GM18499 (cell line): Measurements from ENCODE around the gene GNAS.
"Not testable (repeated sequence)": the region's sequence is repeated elsewhere in the genome, so short reads cannot be mapped to it uniquely, and the experiment has no call there.

ENCODE experiments used
- ATAC-seq: cut with Tn5 transposase; IDR thresholded peaks from one replicate; pipeline ENCODE4 v1.9.1; 2021; ENCODE audit warnings: moderate number of reproducible peaks; ENCODE audit not compliant: insufficient read depth, unreplicated experiment

Gene GNAS

GRCh38 chr20:58911309-58911708 is 58.8 kb downstream of the GNAS start:
- ATAC-seq = no peak

DNA sequence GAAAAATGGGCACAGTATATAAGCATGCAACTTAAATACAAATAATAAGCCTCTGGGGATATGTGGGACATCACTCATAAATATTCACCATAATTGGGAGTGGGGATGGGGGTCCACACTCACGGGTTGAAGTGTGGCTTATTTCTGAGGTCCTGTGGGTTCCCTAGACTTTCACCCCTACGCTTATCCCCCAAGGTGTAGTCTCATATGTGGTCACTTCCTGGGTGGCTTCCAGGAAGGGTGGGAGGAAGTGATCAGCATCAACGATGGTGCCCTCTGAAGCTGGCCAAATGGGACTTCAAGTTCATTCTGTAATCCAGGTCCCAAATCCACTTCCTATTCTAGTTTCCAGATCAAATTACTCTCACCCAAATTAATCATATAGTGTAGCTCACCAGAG is 59.5 kb downstream of the GNAS start:
- ATAC-seq = no peak

DNA sequence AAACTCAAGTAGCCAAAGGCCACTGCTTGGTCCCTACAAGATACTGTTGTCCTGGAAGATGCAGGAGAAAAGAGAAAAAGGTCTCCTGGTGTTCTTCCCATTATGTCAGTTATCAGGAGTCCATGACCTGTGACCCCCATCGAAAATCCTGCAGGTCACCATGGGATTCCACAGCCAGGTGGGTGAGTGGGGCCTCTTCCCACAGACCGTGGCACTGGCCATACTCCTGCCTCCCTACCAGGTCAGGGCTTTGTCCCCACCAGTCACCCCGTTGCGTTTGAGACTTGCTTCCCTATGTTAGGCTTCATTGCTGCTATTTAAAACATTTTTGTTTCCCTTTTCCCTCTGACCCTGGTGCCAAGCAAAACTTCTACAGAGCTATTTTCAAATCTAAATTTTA is 60.6 kb downstream of the GNAS start:
- ATAC-seq = no peak

DNA sequence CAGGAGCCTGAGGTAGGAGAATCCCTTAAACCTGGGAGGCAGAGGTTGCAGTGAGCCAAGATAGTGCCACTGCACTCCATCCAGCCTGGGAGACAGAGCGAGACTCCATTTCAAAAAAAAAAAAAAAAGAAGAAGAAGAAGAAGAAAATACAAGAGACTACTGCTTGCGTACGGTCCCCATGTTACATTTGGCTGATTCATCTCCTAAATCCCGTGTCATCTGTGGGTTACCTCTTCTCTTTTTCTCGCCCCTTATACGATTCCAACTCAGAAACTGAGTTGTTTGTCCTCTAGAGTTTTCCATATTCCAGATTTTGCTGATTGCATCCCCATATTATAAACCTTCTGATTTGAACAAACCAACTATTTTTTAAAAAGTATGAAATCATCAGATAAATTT is 66.1 kb downstream of the GNAS start:
- ATAC-seq = no peak

- ATAC-seq = no peak
Measured at GRCh38 chr20:58921564-58921963, 69.0 kb downstream of the GNAS start.

GRCh38 chr20:58922036-58922435 is 69.5 kb downstream of the GNAS start:
- no peak for ATAC-seq

DNA sequence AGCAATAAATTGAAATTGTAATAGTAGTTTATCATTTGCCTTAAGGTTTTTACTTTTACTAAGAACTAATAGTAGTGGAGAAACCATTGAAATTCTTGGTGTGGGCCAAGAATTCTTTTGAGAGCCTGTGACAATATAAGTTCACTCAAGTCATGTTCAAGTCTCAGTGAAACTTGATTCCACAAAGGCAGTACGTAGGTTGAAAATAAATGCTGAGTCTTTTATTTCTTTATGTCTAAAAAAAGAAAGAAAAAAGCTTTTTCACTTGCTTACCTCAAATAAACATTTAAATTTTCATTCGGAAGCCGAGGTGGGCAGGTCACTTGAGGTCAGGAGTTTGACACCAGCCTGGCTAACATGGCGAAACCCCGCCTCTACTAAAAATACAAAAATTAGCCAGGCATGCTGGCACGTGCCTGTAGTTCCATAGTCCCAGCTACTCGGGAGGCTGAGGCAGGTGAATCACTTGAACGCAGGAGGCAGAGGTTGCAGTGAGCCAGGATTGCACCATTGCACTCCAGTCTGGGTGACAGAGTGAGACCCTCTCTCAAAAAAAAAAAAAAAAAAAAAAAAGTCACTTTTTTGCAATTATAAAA is 70.7 kb downstream of the GNAS start:
- no peak for ATAC-seq

- no peak for ATAC-seq
Measured at GRCh38 chr20:58926802-58927489, 74.4 kb downstream of the GNAS start.

GRCh38 chr20:58927490-58928061 is 75.1 kb downstream of the GNAS start:
- ATAC-seq = no peak

GRCh38 chr20:58930496-58930895 is 78.0 kb downstream of the GNAS start:
- no peak for ATAC-seq

DNA sequence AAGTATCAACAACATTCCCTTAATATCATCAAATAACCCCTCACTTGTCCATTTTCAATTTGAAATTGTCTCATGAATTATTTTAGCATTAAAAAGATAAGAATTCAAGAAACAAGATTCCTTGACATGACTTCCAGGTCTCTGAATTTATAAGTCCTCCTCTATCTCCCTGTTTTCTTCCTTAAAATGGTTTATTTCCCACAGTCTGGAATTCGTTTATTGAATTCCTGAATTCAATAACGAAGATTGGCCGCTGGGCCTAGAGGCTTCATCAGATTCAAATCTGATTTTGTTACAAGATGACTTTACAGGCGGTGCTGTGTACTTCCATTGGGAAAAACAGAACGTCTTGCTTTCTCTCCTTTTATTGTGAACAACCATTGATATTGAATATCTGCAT is 79.7 kb downstream of the GNAS start:
- ATAC-seq = no peak

DNA sequence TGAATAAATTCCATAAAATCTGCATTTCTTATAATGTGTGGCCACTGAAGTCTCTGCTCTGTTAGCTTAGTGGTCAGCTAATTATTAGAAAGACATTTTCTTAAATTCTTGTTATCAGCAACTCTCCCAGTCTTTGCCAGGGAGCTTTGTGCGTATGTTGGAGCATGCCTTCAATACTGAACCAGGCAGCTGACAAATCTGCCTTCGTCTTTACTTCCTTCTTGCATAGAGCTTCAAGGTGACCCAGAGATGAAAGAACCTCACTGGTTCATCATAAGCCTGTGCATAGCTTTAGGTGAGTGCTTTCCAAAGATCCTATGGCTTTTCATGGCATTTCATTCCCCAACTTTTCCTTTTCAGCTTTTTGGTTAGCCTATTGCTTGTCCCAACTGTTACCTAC is 85.6 kb downstream of the GNAS start:
- ATAC-seq = no peak

- no peak for ATAC-seq
Measured at GRCh38 chr20:58938541-58938940, 86.0 kb downstream of the GNAS start.

DNA sequence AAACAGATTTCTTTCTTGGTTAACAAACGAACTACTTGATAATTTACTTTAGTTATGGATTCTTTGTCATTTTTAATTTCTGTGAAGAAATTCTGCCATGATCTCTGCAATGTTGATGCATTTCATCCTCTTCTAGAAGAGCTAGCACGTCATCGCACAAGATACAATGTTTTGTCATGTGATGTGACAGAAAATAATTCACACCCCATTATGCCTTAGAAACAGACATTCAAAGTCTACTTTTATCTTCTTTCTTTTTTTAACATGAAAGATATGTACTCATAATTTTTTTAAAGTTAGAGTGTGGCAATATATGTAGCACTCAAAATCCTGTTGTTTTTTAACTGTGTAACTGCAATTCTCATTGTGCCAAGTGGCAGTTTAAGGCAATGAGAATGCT is 89.0 kb downstream of the GNAS start:
- ATAC-seq = no peak

DNA sequence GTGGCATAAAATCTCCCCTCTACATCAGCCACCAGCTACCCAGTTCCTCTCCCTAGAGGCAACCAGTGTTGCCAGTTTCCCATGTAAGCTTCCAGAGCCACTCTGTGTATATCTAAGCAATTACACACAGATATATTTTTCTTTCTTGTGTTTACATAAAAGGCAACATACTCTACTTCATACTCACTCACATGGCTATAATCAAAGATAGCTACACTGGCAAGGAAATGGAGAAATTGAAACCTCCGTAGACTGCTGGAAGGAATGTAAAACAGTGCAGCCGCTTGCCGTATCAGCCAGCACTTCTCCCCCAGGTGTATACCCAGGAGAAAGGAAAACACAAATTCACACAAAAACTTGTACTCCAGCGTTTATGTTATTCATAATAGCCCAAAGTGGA is 90.0 kb downstream of the GNAS start:
- ATAC-seq = no peak

- no peak for ATAC-seq
Measured at GRCh38 chr20:58944610-58945009, 92.1 kb downstream of the GNAS start.

DNA sequence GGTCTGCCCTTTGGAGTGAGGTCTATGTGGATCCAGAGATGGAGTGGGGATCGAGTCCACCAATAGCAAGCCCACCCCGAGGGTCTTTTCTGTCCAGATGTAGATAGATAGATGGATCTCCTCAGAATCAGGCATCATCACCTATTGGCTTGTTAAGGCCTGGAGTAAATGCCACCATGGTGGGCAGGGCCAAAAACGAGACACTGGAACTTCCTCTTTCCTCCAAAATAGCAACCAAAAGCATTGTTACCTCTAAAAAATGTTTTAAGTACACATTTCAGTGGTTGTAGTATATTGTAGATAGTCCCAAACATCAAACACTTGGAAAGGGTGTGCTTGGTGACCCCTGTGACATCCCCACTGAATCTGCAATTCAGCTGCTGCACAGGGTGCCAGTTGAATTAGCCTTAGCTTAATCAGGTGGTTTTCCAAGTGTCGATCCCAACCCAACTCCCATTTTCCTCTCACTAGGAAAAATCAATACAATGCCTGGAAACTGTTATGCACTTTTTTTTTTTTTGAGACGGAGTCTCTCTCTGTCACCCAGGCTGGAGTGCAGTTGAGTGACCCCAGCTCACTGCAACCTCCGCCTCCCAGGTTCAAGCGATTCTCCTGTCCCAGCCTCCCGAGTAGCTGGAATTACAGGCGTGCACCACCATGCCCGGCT is 93.6 kb downstream of the GNAS start:
- no peak for ATAC-seq

DNA sequence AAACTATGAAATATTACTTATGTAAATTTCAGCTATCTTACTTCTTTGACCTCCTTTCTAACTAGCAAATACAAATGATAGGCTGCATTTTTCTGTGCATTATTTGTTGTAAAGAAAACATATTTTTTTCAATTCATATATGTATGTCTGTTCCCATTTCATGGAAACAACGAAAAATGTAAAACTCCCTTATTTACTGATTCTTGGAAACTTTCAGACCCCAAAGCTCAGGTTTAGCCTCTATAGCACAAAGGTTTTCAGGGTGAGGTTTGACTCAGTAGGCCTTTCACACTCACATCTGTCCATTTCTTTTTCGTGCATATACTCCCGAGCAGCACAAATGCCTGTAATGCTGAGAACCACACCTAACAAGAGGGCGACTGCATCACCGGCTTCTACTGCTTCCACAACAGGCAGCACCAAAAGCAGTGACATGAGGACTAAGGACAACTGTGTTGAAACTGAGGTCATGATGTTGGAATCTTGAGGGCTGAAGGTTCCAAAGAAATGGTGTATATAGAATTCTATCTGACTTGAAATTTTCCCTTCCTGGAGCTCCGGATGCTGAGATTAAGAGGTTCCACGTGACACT is 95.4 kb downstream of the GNAS start:
- not testable (repeated sequence) for ATAC-seq

- ATAC-seq = no peak
Measured at GRCh38 chr20:58950603-58951002, 98.1 kb downstream of the GNAS start.

- no peak for ATAC-seq
Measured at GRCh38 chr20:58953050-58953449, 100.5 kb downstream of the GNAS start.

DNA sequence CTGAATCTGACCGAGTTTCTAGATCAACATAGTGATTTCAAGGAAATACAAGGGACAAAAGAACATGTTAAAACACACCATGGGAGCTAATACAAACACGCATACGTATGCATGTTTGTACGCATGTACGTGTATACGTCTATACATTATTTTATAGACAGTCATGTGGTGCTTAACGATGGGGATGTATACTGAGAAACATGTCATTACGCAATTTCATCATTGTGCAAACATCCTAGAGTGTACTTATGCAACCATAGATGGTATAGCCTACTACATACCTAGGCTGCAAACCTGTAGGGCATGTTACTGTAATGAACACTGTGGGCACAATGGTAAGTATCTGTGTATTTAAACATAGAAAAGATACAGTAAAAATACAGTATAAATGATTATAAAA is 103.6 kb downstream of the GNAS start:
- ATAC-seq = no peak
